ENCODE data around the gene TMOD1.

TMOD1 gene

DNA sequence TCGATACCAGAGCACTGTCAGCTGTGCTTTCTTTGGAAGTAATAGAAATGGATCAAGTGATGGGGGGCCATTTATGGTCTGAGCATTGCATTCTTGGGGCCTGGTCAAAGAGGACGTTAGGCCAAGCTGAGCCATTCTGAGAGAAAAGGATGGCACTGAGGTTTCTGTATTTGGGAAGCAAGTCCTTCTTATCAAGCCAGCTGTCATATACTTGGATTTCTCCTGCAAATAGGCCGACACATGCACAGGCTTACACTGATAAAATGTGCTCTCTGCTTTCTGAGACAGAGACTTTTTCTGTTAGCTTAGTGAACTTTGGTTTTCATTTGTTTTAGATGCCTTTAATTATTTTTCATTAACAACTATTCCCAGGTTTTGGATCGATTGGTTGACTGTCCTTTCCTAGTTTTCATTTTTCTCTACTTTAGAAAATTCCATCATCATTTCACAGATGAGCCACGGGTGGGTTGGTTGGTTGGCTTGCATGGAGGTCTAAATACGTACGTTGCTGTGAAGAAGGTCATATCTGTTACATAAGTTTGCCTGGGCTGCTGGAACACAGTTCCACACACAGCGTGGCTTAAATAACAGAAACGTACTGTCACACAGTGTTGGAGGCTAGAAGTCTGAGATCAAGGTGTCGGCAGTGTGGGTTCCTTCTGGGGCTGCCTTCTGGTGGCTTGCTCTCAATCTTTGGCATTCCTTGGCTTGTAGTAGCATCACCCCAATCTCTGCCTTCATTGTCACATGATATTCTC is 20.3 kb downstream of the TMOD1 start:
- TF ChIP-seq GATA2 (IDR thresholded peaks at IDR 0.05; ENCODE audit: low read depth, low read length) (no peak), GATA3 (IDR thresholded peaks at IDR 0.05; ENCODE audit: low read depth, low read length) (no peak)

- TF ChIP-seq GATA3 (IDR thresholded peaks at IDR 0.05; ENCODE audit: low read depth, low read length), result no peak
Observed at GRCh38 chr9:97524424-97524823, 23.0 kb downstream of the TMOD1 start.

DNA sequence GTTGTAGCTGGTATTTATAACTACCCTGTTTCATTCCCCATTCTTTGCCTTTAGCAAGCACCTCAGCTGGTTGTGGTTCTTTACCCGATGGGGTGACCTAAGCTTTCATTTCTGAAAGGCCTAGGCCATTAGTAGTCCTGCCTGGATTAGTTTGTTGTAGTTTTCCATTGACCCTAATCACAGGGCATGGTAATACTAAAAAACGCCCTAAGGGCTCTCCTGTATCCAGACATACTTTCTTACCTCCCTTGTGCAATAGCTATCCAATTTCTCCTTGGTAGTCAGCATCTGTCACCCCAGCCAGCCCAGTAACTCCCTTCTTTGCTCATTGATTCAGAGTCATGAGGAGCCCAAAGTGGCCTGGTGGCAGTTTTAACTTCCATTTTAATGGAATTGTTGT is 24.0 kb downstream of the TMOD1 start:
- TF ChIP-seq GATA2 (IDR thresholded peaks at IDR 0.05; ENCODE audit: low read depth, low read length), result no peak
- no peak for TF ChIP-seq GATA3 (IDR thresholded peaks at IDR 0.05; ENCODE audit: low read depth, low read length)

DNA sequence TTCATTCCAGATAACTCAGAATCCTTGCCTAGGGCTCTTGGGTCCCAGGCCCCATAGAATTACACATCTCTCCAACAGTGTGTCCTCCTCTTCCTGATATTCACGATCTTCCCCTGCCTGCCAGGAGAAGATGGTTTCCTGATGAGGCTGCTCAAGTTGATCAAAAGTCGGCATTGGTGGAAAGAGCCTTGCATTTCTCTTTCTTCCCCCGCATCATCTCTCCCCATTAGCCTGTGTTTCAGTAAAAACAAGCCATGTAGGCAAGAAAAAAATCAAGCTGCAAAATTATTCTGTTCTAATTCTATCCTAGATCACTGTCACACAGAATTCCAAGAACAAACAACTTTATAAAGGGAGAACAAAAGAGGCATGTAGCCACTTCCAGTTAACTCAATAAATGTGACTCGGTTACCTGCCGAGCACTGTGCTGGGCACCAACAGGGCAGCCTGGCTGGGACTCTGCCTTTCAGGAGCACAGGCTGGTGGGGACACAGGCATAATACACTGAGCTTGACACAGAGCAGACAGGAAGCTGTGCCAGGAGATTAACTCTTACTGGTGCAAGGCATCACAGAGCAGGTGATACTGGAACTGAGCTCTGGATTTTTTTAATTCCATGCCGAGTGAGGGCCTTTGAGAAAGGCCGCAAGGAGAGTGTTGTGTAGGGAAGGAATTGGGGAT is 25.6 kb downstream of the TMOD1 start:
- TF ChIP-seq GATA2 (IDR thresholded peaks at IDR 0.05; ENCODE audit: low read depth, low read length), result no peak
- TF ChIP-seq GATA3 (IDR thresholded peaks at IDR 0.05; ENCODE audit: low read depth, low read length), result no peak

DNA sequence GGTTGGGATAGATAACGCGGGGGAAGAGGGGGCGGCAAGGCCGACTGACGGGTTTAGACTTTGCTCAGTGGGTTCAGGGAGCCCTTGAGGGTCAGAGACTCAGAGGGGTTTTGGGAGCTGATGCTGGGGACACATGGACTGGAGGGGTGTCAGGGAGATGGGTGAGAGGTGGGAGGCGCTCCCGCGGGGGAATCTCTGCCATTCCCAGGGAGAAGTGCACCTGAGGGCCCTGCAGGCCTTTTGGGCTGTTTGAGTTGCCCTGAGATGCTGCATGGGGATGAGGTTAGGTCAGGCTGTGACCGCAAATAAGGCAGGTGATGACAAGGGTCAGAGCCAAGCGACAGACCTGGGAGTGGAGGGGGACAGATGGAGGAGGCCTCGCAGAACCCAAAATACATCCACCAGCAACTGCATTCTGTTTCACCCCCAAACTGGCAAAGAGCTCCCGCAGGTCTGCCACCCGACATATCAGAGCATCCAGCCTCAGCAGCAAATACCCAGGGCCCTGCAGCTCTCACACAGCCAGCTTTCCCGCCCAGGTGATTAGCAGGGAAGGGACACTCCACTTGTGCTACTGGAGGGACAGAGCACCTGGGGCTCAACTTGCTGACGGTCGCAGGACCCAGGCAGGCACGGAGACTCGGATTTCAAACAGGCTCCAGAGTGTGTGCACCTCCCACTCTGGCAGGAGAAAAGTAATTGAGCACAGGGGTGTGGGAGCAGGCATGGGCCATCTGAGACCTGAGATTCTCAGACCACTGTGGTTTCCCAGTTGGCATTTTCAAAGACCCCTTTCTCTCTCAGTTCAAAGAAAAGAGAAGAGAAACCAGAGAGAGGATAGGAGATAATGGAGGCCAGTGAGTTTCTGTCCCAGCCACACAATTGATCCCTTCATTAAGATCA is 26.4 kb downstream of the TMOD1 start:
- TF ChIP-seq GATA3 (IDR thresholded peaks at IDR 0.05; ENCODE audit: low read depth, low read length) (no peak), GATA2 (IDR thresholded peaks at IDR 0.05; ENCODE audit: low read depth, low read length) (no peak)

GRCh38 chr9:97528529-97529230 is 27.2 kb downstream of the TMOD1 start:
- TF ChIP-seq GATA3 (IDR thresholded peaks at IDR 0.05; ENCODE audit: low read depth, low read length) (no peak), GATA2 (IDR thresholded peaks at IDR 0.05; ENCODE audit: low read depth, low read length) (no peak)

DNA sequence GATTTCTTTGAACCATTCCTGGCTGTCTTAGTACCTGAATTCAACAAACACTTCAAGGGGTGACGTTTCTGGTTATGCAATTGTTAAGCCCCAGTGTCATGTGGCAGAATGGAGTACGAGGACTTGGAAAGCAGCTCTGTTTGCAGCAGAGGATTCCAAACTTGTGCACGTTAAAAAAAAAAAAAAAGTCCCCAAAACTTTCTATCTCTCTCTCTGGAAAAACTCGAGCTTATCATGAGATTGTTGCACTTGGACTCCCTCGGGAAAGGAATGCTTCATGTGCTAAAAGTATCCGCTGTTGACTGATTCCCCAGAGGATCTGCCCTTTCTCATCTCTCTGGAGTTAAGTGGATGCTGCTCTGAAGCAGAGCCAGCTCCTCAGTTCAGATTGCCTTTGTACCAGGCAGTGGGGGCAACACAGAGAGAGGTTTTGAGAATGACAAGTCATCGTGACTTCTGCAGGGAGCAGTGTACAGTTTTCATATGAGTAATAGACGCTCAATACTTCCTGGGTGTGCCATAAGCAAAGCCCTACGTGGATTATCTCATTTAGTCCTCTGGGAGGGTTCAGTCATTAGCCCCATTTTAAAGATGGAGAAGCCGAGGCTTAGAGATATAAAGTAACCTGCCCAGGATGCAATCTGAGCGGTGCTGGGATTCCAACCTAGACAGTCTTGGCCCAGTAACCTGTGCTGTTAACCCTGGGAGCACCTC is 28.1 kb downstream of the TMOD1 start:
- TF ChIP-seq GATA2 (IDR thresholded peaks at IDR 0.05; ENCODE audit: low read depth, low read length), result no peak
- TF ChIP-seq GATA3 (IDR thresholded peaks at IDR 0.05; ENCODE audit: low read depth, low read length), result no peak

DNA sequence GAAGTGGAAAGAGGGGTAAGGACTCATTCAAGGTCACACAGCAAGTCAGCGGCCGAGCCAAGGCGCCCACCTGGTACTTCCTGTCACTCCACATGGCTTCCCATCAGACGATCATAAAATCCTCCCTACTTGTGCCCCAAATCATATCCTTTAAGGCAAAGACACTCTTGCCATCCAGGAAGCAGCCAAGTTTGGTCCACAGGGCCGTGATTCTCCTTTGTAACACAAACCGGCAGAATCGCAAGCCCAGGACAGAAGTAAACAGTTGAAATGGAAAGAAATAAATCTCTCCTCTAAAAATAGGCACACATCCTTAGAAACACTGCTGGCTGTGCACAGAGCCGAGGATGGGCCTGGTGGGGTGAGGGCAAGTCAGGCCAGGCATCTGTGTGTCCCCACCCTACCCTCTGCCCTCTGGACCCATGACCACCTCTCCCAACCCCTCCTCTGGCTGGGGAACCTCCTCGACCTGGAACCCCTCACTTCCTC is 30.5 kb downstream of the TMOD1 start:
- TF ChIP-seq GATA3 (IDR thresholded peaks at IDR 0.05; ENCODE audit: low read depth, low read length) (no peak), GATA2 (IDR thresholded peaks at IDR 0.05; ENCODE audit: low read depth, low read length) (no peak)

DNA sequence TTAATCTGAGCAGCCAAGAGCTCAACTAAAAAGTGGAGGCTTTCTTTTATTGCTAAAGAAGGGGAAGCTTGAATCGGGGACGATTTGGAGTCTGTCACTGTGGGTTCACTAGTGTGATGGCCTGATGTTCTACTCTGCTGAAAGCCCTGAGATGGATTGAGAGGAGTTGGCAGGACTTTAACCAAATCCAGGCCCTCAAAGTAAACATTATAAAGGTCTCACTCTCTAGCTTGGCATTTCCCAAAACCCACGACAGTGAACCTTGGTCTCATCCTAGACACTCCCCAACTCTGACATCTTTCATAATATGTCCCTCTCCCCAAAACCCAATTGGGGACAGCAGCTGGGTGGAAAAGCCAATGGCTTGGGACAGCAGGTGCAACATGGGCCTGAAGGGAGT is 32.7 kb downstream of the TMOD1 start:
- TF ChIP-seq GATA3 (IDR thresholded peaks at IDR 0.05; ENCODE audit: low read depth, low read length) (no peak), GATA2 (IDR thresholded peaks at IDR 0.05; ENCODE audit: low read depth, low read length) (no peak)

DNA sequence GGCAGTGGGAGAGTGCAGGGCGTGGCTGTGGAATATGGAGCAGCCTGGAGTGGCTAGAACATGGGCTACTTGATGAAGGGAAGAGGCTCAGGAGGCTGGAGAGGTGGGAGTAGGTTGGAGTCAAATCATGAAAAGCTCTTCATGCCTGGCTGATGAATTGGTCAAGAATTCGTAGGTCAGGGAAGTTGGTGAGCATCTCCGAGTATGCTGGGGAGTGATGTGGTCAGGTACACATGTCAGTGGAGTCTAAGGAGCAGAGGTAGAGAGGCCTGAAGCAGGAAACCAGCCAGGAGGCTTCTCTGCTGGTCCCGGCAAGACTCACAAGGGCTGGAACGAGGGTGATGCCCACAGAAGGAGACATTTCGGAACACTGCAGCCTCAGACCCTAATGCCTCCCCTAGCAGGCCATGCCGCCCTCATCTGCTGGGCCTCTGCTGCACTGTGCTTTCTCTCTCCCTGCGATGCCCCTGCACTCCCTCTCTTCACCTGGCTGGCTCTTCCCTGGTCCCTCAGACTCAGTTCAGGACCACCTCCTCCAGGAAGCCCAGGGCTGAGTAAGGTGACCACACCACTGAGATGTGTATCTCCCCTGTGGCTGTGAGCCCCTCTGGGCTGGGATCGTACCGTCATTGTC is 33.6 kb downstream of the TMOD1 start:
- no peak for TF ChIP-seq GATA3 (IDR thresholded peaks at IDR 0.05; ENCODE audit: low read depth, low read length)
- TF ChIP-seq GATA2 (IDR thresholded peaks at IDR 0.05; ENCODE audit: low read depth, low read length), result no peak

GRCh38 chr9:97535771-97536170 is 34.3 kb downstream of the TMOD1 start:
- no peak for TF ChIP-seq GATA3 (IDR thresholded peaks at IDR 0.05; ENCODE audit: low read depth, low read length)
- TF ChIP-seq GATA2 (IDR thresholded peaks at IDR 0.05; ENCODE audit: low read depth, low read length), result no peak

DNA sequence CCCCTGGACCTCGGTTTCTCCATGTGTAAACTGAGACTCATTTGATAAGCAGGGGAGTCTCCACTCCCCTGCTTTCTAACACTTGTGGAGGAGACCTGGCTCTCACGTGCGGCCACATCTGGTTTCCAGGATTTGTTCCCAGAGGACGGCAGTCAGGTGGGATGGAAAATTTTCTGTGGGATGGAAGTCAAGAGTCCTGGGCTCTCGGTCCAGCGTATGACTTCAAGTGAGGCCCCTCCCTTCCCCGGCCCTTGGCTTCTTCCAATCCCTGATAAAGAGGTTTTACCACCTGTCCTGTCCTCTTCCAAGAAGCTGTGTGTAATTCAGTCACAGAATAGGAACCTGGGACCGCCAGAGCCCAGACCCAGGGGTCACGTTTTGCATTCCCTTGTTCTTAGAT is 35.0 kb downstream of the TMOD1 start:
- TF ChIP-seq GATA2 (IDR thresholded peaks at IDR 0.05; ENCODE audit: low read depth, low read length) (no peak), GATA3 (IDR thresholded peaks at IDR 0.05; ENCODE audit: low read depth, low read length) (no peak)

DNA sequence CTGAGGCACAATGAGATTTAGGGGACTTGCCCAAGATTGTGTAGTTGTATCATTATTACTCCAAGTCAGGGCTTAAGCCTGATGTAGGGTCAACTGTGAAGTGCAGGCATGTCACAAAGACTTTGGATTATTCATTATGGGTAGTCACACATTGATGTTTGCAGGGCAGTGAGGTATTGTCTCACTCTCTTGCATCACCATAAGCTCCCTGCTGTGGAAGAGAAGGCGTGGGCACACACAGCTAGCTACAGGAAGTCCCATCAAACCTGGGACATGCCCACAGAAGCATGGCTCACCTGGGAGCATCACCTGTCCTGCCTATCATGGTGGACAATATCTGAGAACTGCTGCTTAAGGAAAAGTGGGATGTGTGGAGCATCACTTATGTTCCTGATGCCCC is 42.1 kb downstream of the TMOD1 start:
- TF ChIP-seq GATA2 (IDR thresholded peaks at IDR 0.05; ENCODE audit: low read depth, low read length), result no peak
- no peak for TF ChIP-seq GATA3 (IDR thresholded peaks at IDR 0.05; ENCODE audit: low read depth, low read length)

Data from SH-SY5Y (cell line).